Thymus (tissue), 11 donors: ENCODE measurements around the gene CDK1. TPM values are rescaled to one million over a fixed set of nuclear protein-coding genes. Genes with fewer than 3 reads are reported as not detected.
A peak's percentile ranks its signal among the peaks of the same experiment; 100 is the strongest.

ENCODE experiments used
- DNase-seq, 9 donors: peaks; one replicate each; pipeline ENCODE4 v3.0.0-alpha.2; 2013; ENCODE audit warnings: low spot score in 9 of 9, low read depth in 6 of 9, missing footprints in 1 of 9
- H3K27ac ChIP-seq, 2 donors: one replicate each; pipeline ENCODE4 v1.5.1; 2013; ENCODE audit warnings: control low read depth in 1 of 2, low read depth in 1 of 2, low read length in 1 of 2, mild to moderate bottlenecking in 1 of 2, moderate library complexity in 1 of 2
- H3K27me3 ChIP-seq, 2 donors: one replicate each; pipeline ENCODE4 v1.5.1; 2013; ENCODE audit warnings: low read length in 1 of 2; ENCODE audit not compliant: control insufficient read depth in 2 of 2, insufficient read depth in 1 of 2
- H3K36me3 ChIP-seq, 2 donors: one replicate each; pipeline ENCODE4 v1.5.1; 2013; ENCODE audit warnings: low read length in 1 of 2, mild to moderate bottlenecking in 1 of 2, moderate library complexity in 1 of 2; ENCODE audit not compliant: control insufficient read depth in 2 of 2, insufficient read depth in 2 of 2
- H3K4me1 ChIP-seq, 2 donors: one replicate each; pipeline ENCODE4 v1.5.1; 2013; ENCODE audit warnings: low read length in 2 of 2; ENCODE audit not compliant: control insufficient read depth in 2 of 2, insufficient read depth in 2 of 2
- H3K4me3 ChIP-seq, 2 donors: one replicate each; pipeline ENCODE4 v1.5.1; 2013; ENCODE audit warnings: low read length in 2 of 2, control low read depth in 1 of 2, mild to moderate bottlenecking in 1 of 2
- H3K9me3 ChIP-seq, 2 donors: one replicate each; pipeline ENCODE4 v1.5.1; 2013; ENCODE audit warnings: low read length in 1 of 2, mild to moderate bottlenecking in 1 of 2; ENCODE audit not compliant: control insufficient read depth in 2 of 2, insufficient read depth in 1 of 2
- WGBS: extraction: QIAGEN DNeasy Blood & Tissue Kit; methylation state at CpG from one replicate; pipeline ENCODE4 v1.1.7; 2013; 5-methylcytosine and 5-hydroxymethylcytosine counted together
- polyA plus RNA-seq: library from polyadenylated mRNA; stranded (reverse); fragments of 200-250 nt; gene quantifications from one replicate; pipeline ENCODE4 v1.2.3, GENCODE V29; 2013
- total RNA-seq: library from RNA; stranded (reverse); fragments of 120-200 nt; gene quantifications from one replicate; pipeline ENCODE4 v1.2.4, GENCODE V29; 2013
- donor health status: healthy.

CDK1 gene
- total and polyA plus RNA-seq, 2 donors = 11.4 to 133 TPM

DNA sequence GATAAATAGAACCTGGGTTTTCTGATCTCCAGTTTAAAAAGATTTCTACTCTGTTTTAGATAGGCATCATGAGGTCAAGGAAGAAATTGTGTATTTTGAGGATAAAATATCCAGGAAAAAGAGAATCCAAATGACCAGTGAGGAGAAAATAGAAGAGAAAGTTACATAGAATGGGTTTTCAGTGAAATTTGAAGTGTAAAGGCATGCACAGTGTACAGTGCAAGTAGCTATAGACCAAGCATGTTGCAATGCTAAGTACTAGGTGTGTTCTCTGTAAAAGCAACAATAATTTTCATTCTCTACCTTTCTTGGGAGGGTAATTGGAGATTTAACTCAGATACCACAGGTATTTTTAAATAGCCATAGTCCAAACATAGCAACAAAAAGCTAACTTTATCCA lies 22.6 kb downstream of the CDK1 start:
- DNase-seq = no peak
- Histone ChIP-seq H3K4me1 (peaks cover 0 to 3% of the 10 kb centered on the region in 2 donors), H3K27me3 (no peaks in the 10 kb centered on the region), H3K9me3 (no peaks in the 10 kb centered on the region), H3K36me3 (peaks cover 0 to 20% of the 10 kb centered on the region in 2 donors), H3K4me3 (no peak overlapping the region), H3K27ac (no peak overlapping the region)

DNA sequence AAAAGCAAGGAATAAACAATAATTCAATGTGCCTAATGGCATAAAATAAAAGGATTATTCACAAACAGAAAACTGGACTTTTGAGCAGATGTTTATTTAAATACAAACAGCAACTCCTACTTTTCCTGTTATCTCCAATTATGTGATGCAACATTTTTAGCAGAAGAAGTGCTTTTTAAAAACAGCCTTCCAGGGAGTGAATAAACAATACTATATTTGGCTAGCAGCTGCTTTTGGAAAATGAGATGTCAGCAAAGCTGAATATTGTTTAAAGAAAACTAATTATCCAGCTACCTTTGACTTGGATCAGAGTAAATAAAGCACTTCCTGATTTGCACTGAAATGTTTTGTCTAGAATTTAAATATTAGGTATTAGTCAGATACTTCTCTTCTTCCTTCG lies 23.2 kb downstream of the CDK1 start:
- DNase-seq = no peak
- Histone ChIP-seq H3K9me3 (no peaks in the 10 kb centered on the region), H3K27me3 (no peaks in the 10 kb centered on the region), H3K4me1 (peaks cover 0 to 3% of the 10 kb centered on the region in 2 donors), H3K27ac (no peak overlapping the region), H3K36me3 (peaks cover 0 to 17% of the 10 kb centered on the region in 2 donors), H3K4me3 (no peak overlapping the region)
- WGBS = 100% methylated on average over 1 of the region's 1 CpG

DNA sequence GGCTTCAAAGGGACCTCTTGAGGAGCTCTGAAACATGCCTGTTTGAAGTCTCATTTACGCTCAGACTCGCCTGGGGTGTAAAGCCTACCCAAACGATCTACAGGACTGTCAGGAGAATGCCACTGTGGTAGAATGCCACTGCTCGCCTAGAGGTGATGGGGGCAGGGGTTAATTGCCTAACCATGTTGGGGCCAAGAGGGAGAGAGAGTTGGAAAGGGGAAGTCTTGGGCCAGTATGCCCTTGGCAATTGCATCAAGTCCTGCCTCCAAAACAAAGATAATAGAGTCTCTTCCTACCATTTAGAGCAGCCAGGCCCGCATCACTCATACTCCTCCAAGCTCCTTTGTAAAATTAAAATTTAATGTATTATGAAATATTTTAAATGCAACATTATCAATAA lies 25.2 kb downstream of the CDK1 start:
- H3K4me3 ChIP-seq = no peak overlapping the region
- no peaks in the 10 kb centered on the region for H3K9me3 ChIP-seq
- H3K36me3 ChIP-seq = peaks cover 0 to 7% of the 10 kb centered on the region in 2 donors
- peak in 3 of 9 donors; percentile 12 to 42 (median 32) for DNase-seq
- no peaks in the 10 kb centered on the region for H3K27me3 ChIP-seq
- 72% methylated on average over 5 of the region's 5 CpGs for WGBS
- H3K4me1 ChIP-seq = peaks cover 0 to 3% of the 10 kb centered on the region in 2 donors
- no peak overlapping the region for H3K27ac ChIP-seq

DNA sequence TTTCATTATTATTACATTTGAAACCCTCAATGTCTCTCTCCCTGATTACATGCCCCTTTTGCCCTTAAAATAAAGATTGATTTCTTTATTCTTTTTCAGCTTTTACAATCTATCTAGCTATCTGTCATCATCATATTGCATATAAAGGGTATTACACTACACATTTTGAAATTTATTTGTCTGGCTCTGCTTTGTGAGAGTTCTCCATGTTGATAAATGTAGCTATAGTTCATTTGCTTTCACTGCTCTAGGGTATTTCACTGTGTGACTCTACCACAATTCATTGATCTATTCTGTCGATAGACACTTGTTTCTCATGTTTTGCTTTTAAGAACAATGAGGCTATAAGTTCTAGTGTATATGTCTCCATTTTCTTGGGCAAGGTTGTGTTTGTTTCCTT lies 25.6 kb downstream of the CDK1 start:
- no peaks in the 10 kb centered on the region for H3K27me3 ChIP-seq
- H3K27ac ChIP-seq = no peak overlapping the region
- WGBS = 100% methylated on average over 1 of the region's 1 CpG
- H3K9me3 ChIP-seq = no peaks in the 10 kb centered on the region
- H3K4me3 ChIP-seq = no peak overlapping the region
- no peak for DNase-seq
- H3K4me1 ChIP-seq = peaks cover 0 to 3% of the 10 kb centered on the region in 2 donors
- peaks cover 0 to 4% of the 10 kb centered on the region in 2 donors for H3K36me3 ChIP-seq

DNA sequence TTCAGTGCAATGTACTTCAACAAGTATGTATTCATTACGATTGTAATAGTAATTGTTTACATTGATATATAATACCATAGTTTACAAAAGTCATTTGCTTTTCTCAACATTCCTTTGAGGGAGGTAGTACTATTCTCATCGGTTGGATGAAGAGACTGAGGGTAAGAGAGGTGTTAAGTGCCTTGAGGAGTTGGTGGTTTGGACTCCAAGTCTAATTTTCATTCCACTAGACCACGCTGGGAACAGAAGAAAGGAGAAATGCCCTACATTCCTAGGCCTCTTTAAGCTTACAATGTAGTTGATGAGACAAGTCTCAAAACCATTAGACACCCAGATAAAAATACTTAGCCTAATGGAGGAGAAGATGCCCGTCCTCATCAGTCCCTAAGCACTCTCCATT lies 28.6 kb downstream of the CDK1 start:
- WGBS = 85% methylated on average over 4 of the region's 4 CpGs

GRCh38 chr10:60807499-60807898 lies 29.2 kb downstream of the CDK1 start:
- 96% methylated on average over 2 of the region's 2 CpGs for WGBS
- H3K27me3 ChIP-seq = no peaks in the 10 kb centered on the region
- peaks cover 0 to 3% of the 10 kb centered on the region in 2 donors for H3K4me1 ChIP-seq
- H3K27ac ChIP-seq = no peak overlapping the region
- no peaks in the 10 kb centered on the region for H3K9me3 ChIP-seq
- H3K4me3 ChIP-seq = no peak overlapping the region
- no peak for DNase-seq
- H3K36me3 ChIP-seq = no peaks in the 10 kb centered on the region

More for the DNA sequence above, 28.6 kb downstream of the CDK1 start:
- H3K36me3 ChIP-seq = no peaks in the 10 kb centered on the region
- H3K4me1 ChIP-seq = peaks cover 0 to 3% of the 10 kb centered on the region in 2 donors
- H3K9me3 ChIP-seq = no peaks in the 10 kb centered on the region
- no peak for DNase-seq
- no peaks in the 10 kb centered on the region for H3K27me3 ChIP-seq
- no peak overlapping the region for H3K27ac ChIP-seq
- H3K4me3 ChIP-seq = no peak overlapping the region

DNA sequence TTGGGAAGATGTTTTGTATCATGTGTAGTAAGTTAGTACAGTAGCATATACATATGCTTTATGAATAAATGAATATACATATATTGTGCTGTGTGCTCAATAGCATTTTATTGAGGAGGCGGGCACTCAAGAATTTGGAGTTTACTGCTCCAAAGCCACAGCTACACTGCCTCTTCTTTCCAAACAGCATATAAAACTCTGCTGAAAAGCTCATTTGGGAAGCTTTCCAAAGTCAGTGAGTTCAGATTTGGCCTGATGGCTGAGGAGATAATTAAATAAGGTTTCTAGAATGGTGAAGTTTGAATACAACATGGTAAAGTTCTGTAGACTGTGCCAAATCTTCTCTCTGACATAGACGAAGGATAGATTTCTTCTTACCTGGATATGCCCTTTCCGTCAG lies 29.8 kb downstream of the CDK1 start:
- Histone ChIP-seq H3K9me3 (no peaks in the 10 kb centered on the region), H3K27me3 (no peaks in the 10 kb centered on the region), H3K4me1 (peaks cover 0 to 3% of the 10 kb centered on the region in 2 donors), H3K27ac (no peak overlapping the region), H3K4me3 (no peak overlapping the region), H3K36me3 (no peaks in the 10 kb centered on the region)
- DNase-seq = no peak
- WGBS = 65% methylated on average over 3 of the region's 3 CpGs

- Histone ChIP-seq H3K4me1 (no peaks in the 10 kb centered on the region), H3K27me3 (no peaks in the 10 kb centered on the region), H3K36me3 (no peaks in the 10 kb centered on the region), H3K27ac (no peak overlapping the region), H3K9me3 (no peaks in the 10 kb centered on the region), H3K4me3 (no peak overlapping the region)
- 96% methylated on average over 3 of the region's 3 CpGs for WGBS
- no peak for DNase-seq
These were observed 30.9 kb downstream of the CDK1 start for GRCh38 chr10:60809157-60809556.

DNA sequence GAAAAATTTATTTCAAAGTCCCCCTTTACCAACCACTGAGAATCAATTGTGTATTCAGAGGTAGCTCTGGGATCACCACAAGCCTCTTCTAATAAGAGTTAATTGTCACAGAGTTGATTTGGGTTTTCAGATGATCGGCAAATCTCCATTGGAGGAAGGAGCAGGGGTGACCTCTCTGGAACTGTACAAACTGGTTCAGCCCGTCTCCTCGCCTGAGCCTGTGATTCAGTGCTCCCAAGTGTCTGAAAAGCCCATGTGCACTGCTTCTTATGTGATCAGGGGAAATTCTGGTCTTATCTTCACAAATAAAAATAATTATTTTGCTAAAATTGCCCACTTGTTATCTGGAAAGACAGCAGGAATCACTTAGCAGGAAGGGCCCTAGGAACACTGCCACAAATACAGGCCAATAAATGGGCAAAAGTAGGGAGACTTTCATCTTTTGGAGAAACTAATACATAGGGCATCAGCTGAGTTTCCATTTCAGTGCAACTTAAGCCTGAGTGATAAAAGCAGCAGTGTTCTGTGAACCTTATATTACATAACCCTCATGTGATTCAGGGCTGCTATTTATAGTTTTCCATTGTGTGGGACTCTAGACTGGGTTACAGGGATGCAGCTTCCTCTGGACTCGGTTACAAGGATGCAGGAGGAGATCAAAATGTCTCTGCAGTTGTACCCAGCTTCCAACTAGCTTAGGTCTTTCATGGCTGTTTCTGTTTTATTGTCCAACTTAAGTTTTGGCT lies 32.3 kb downstream of the CDK1 start:
- DNase-seq = no peak
- 84% methylated on average over 4 of the region's 4 CpGs for WGBS
- H3K36me3 ChIP-seq = no peaks in the 10 kb centered on the region
- no peak overlapping the region for H3K4me3 ChIP-seq
- H3K27ac ChIP-seq = no peak overlapping the region
- H3K9me3 ChIP-seq = no peaks in the 10 kb centered on the region
- no peaks in the 10 kb centered on the region for H3K27me3 ChIP-seq
- H3K4me1 ChIP-seq = no peaks in the 10 kb centered on the region
